HUES48 (cell line): Measurements from ENCODE around the gene CELA3A.

Experiments
- H3K27ac ChIP-seq: one replicate; pipeline ENCODE4 v1.7.0; 2013; ENCODE audit warnings: low read depth, low read length, inconsistent platforms
- H3K27me3 ChIP-seq: 2 replicates; pipeline ENCODE4 v1.6.1; 2013; ENCODE audit warnings: mild to moderate bottlenecking, low read length; ENCODE audit not compliant: control insufficient read depth, insufficient read depth
- H3K36me3 ChIP-seq: 2 replicates; pipeline ENCODE4 v1.6.1; 2013; ENCODE audit warnings: low read length; ENCODE audit not compliant: control insufficient read depth, insufficient read depth
- H3K4me1 ChIP-seq: 2 replicates; pipeline ENCODE4 v1.6.1; 2013; ENCODE audit warnings: mild to moderate bottlenecking, low read length; ENCODE audit not compliant: control insufficient read depth, insufficient read depth
- H3K4me3 ChIP-seq: 2 replicates; pipeline ENCODE4 v1.5.1; 2013; ENCODE audit warnings: mild to moderate bottlenecking, low read depth, low read length
- H3K9ac ChIP-seq: 2 replicates; pipeline ENCODE4 v1.6.1; 2013; ENCODE audit warnings: mild to moderate bottlenecking, low read depth, low read length, moderate library complexity
- H3K9me3 ChIP-seq: 2 replicates; pipeline ENCODE4 v1.6.1; 2013; ENCODE audit warnings: low read length; ENCODE audit not compliant: control insufficient read depth, insufficient read depth

The CELA3A gene

GRCh38 chr1:22053017-22053860 lies 51.8 kb downstream of the CELA3A start:
- H3K27ac ChIP-seq, result peak overlapping the region; percentile 98
- H3K36me3 ChIP-seq, result peaks cover 5% of the 10 kb centered on the region; the same call in 1 of the 2 replicates
- no peaks in the 10 kb centered on the region for H3K9me3 ChIP-seq
- H3K4me3 ChIP-seq, result peak overlapping the region; percentile 88
- H3K27me3 ChIP-seq, result no peaks in the 10 kb centered on the region
- H3K9ac ChIP-seq, result peak overlapping the region; percentile 95
- no peaks in the 10 kb centered on the region for H3K4me1 ChIP-seq

DNA sequence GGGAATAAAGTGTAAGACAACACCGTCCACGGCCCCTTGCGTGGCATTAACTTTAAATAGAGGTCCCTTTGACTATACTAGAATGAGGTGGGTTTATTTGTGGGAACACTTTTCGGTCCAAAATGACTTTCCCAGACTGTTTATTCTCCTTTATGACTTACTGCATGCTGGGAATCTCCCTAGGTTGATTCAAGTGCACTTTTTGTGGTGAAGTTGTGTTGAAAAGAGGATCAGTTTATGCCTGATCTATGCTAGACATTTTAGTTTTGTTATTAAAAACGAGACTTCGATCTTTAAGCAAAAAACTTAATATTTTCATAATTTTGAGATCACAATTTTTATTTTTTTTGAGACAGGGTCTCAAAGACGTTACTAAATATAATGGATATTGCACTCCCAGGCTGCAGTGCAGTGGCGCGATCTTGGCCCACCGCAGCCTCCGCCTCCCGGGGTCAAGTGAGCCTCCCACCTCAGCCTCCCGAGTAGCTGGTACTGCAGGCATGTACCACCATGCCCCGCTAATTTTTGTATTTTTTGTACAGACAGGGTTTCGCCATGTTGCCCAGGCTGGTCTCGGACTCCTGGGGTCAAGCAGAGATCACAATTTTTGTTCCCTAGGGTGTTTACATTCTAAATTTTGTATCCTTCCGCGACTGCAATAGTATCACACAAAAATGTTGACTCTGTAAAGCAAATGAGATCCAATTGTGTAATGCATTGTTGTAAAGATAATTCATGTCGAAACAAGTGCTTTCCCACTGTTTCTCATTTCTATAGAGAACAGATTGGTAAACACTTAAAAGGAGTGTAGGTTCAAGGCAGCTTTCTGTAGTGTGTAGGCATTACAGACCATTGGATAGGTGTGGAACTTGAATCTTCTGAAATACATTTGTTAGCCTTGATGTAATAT lies 52.7 kb downstream of the CELA3A start:
- H3K27ac ChIP-seq, result peak overlapping the region; percentile 98
- H3K9me3 ChIP-seq, result no peaks in the 10 kb centered on the region
- peak overlapping the region; percentile 95 for H3K9ac ChIP-seq
- no peaks in the 10 kb centered on the region for H3K27me3 ChIP-seq
- peaks cover 5% of the 10 kb centered on the region; the same call in 1 of the 2 replicates for H3K36me3 ChIP-seq
- H3K4me1 ChIP-seq, result no peaks in the 10 kb centered on the region
- H3K4me3 ChIP-seq, result peak overlapping the region; percentile 88

DNA sequence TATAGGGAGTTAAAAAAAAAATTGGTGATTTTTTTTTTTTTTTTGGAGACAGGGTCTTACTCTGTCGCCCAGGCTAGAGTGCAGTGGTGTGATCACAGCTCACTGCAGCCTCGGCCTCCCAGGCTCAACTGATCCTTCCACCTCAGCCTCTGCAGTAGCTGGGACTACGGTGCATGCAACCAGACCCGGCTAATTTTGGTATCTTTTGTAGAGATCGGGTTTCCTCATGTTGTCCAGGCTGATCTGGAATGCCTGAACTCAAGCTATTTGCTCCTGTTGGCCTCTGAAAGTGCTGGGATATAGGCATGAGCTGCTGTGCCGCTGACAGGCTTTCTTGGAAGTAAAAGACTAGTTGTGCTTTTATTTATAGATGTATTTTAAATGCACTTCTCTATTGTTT lies 54.0 kb downstream of the CELA3A start:
- H3K4me3 ChIP-seq, result no peak overlapping the region
- H3K9me3 ChIP-seq, result no peaks in the 10 kb centered on the region
- peaks cover 5% of the 10 kb centered on the region; the same call in 1 of the 2 replicates for H3K36me3 ChIP-seq
- H3K9ac ChIP-seq, result no peak overlapping the region
- H3K27ac ChIP-seq, result no peak overlapping the region
- no peaks in the 10 kb centered on the region for H3K4me1 ChIP-seq
- no peaks in the 10 kb centered on the region for H3K27me3 ChIP-seq

DNA sequence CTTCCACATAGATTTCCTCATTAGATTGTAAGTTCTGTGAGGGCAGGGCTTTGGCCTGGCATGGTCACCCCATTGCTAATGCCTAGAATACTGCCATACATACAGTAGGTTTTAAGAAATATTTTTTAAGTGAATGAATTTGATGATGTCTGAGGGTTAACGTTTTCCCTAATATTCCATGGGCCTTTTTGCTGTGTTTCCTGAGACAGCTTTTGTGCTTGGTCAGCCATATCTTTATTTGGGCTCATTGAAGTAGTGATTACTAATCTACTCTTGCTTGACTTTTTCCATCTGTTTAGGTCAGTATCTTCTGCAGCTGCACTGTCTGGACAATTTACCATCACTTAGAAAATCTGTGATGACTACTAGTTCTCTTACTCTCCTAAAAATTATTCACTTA lies 54.6 kb downstream of the CELA3A start:
- H3K9ac ChIP-seq, result no peak overlapping the region
- H3K36me3 ChIP-seq, result peaks cover 5% of the 10 kb centered on the region; the same call in 1 of the 2 replicates
- no peaks in the 10 kb centered on the region for H3K4me1 ChIP-seq
- H3K9me3 ChIP-seq, result no peaks in the 10 kb centered on the region
- H3K27ac ChIP-seq, result no peak overlapping the region
- H3K27me3 ChIP-seq, result no peaks in the 10 kb centered on the region
- no peak overlapping the region for H3K4me3 ChIP-seq

- no peaks in the 10 kb centered on the region for H3K9me3 ChIP-seq
- no peak overlapping the region for H3K9ac ChIP-seq
- H3K36me3 ChIP-seq, result peaks cover 5% of the 10 kb centered on the region; the same call in 1 of the 2 replicates
- H3K27me3 ChIP-seq, result no peaks in the 10 kb centered on the region
- no peak overlapping the region for H3K4me3 ChIP-seq
- no peak overlapping the region for H3K27ac ChIP-seq
- no peaks in the 10 kb centered on the region for H3K4me1 ChIP-seq
Measured at GRCh38 chr1:22056936-22057335, 55.5 kb downstream of the CELA3A start.

DNA sequence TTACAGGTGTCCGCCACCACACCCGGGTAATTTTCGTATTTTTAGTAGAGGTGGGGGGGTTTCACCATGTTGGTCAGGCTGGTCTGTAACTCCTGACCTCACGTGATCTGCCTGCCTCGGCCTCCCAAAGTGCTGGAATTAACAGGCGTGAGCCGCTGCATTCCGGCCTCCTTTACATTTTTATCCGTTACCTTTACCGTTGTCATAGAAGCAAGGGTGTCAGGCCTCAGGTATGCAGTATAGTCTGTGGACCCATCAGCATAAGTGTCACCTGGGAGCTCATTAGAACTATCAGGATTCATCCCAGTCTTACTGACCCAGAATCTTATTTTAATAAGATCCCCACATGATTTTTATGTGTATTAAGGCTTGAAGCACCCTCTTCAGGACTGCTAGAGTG lies 56.4 kb downstream of the CELA3A start:
- Histone ChIP-seq H3K4me3 (no peak overlapping the region), H3K27me3 (no peaks in the 10 kb centered on the region), H3K9ac (no peak overlapping the region), H3K27ac (no peak overlapping the region), H3K9me3 (no peaks in the 10 kb centered on the region), H3K4me1 (no peaks in the 10 kb centered on the region), H3K36me3 (peaks cover 5% of the 10 kb centered on the region; the same call in 1 of the 2 replicates)
